ENCODE results near the gene CCDC73. TPM values are rescaled to one million over a fixed set of nuclear protein-coding genes. Genes with fewer than 3 reads are reported as not detected.

CCDC73 gene
- total RNA-seq, 1 experiment from 2014 or later: 0.04 TPM

- Histone ChIP-seq H3K23ac (ENCODE audit: insufficient read length, low read depth, low read length) (no peak overlapping the region), H2BK15ac (ENCODE audit: low read depth, low read length) (no peak overlapping the region), H4K8ac (replicated peaks; ENCODE audit: insufficient read length, low read depth, low read length) (no peak overlapping the region), H3K79me1 (ENCODE audit: insufficient read depth, low read depth, low read length, poor library complexity, severe bottlenecking) (no peaks in the 10 kb centered on the region), H2AK5ac (ENCODE audit: insufficient read length, low read length) (no peak overlapping the region), H3K18ac (ENCODE audit: insufficient read length, low read depth, low read length) (no peak overlapping the region), H3K4ac (ENCODE audit: low read depth, low read length) (no peak overlapping the region), H4K91ac (ENCODE audit: insufficient read length, low read depth, low read length) (no peak overlapping the region), H3T11ph (ENCODE audit: low read length) (no peak overlapping the region), H4K20me1 (ENCODE audit: control insufficient read depth, insufficient read depth, insufficient read length) (no peaks in the 10 kb centered on the region), H3K27me3 (ENCODE audit: insufficient read depth, low read length) (no peaks in the 10 kb centered on the region), H3K4me1 (ENCODE audit: insufficient read depth, low read length) (no peaks in the 10 kb centered on the region), H2BK5ac (ENCODE audit: insufficient read length, low read length) (no peak overlapping the region), H3K27ac (ENCODE audit: insufficient read length, low read depth, low read length) (no peak overlapping the region), H3K4me2 (ENCODE audit: insufficient read depth, insufficient read length, low read length) (no peak overlapping the region), H3K9me3 (ENCODE audit: control insufficient read depth, low read depth, low read length) (no peaks in the 10 kb centered on the region), H3K23me2 (ENCODE audit: insufficient read length, low read depth, low read length, poor library complexity, severe bottlenecking) (no peaks in the 10 kb centered on the region), H2AFZ (ENCODE audit: low read length) (no peak overlapping the region), H2BK20ac (ENCODE audit: low read depth, low read length, poor library complexity, severe bottlenecking) (no peak overlapping the region), H2BK12ac (ENCODE audit: insufficient read length, low read depth, low read length) (no peak overlapping the region), H3K56ac (ENCODE audit: insufficient read length, low read depth, low read length) (no peak overlapping the region), H3K79me2 (ENCODE audit: insufficient read depth, low read length) (no peaks in the 10 kb centered on the region), H4K5ac (ENCODE audit: insufficient read length, low read depth, low read length) (no peak overlapping the region), H3K9ac (ENCODE audit: extremely low read depth, insufficient read length, low read length) (no peak overlapping the region), H2BK120ac (ENCODE audit: low read depth, low read length, poor library complexity, severe bottlenecking) (no peak overlapping the region), H3K14ac (ENCODE audit: insufficient read depth, low read length) (no peak overlapping the region)
- no peak overlapping the region for H3K4me3 Mint-ChIP-seq
- no peak for TF ChIP-seq CTCF (conservative IDR thresholded peaks at IDR 0.05)
- H3K27me3 Mint-ChIP-seq (ENCODE audit: low read depth): peaks cover 6% of the 10 kb centered on the region; the same call in 1 of the 2 replicates
- H3K36me3 Mint-ChIP-seq (ENCODE audit: insufficient read depth in 1 of 3, low read depth in 3 of 3): no peaks in the 10 kb centered on the region
- no peak for DNase-seq
- WGBS (ENCODE audit: extremely low coverage, insufficient read length, low lambda C conversion rate): no CpG with 5 or more reads among the region's 2 CpGs
- H3K27ac Mint-ChIP-seq: no peak overlapping the region
- peaks cover 13 to 16% of the 10 kb centered on the region in 2 experiments for H3K4me1 Mint-ChIP-seq
- no peaks in the 10 kb centered on the region for H3K9me3 Mint-ChIP-seq
Observed at GRCh38 chr11:32836946-32837345, 42.5 kb upstream of the CCDC73 start.
